ENCODE measurements around the gene NXPE3. TPM values are rescaled to one million over a fixed set of nuclear protein-coding genes. Genes with fewer than 3 reads are reported as not detected.
"Not testable (repeated sequence)": the region's sequence is repeated elsewhere in the genome, so short reads cannot be mapped to it uniquely, and the experiment has no call there.

The NXPE3 gene
- total RNA-seq, 2 experiments from 2014 or later: 28.5 to 29.5 TPM

- Mint-ChIP-seq H3K36me3 (ENCODE audit: low read depth) (peaks cover 46% of the 10 kb centered on the region), H3K27me3 (no peaks in the 10 kb centered on the region), H3K9me3 (no peaks in the 10 kb centered on the region), H3K27ac (no peak overlapping the region), H3K4me1 (peaks cover 8% of the 10 kb centered on the region), H3K4me3 (no peak overlapping the region)
- DNase-seq: no peak
- ChIA-PET POLR2A (no interaction called here), CTCF (interaction anchor here (1.7 kb wide), 1 partner anchor 11 kb away, joined by 4 read pairs; no protein-coding TSS in a partner anchor)
Measured at GRCh38 chr3:101862416-101863165, 83.6 kb downstream of the NXPE3 start.

DNA sequence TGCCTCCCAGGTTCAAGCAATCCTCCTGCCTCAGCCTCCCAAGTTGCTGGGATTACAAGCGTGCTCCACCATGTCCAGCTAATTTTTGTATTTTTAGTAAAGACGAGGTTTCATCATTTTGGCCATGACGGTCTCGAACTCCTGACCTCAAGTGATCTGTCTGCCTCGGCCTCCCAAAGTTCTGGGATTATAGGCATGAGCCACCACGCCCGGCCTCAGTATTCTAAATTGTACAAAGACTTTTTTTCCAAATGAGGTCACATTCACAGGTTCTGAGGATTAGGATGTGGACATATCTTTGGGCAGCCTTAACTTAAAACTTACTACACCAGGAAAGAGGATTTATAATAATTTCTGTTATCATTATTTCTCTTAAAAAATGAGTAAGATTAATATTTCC is 85.9 kb downstream of the NXPE3 start:
- POLR2A ChIA-PET, H3K27ac Mint-ChIP-seq, H3K9me3 Mint-ChIP-seq, CTCF ChIA-PET, H3K4me1 Mint-ChIP-seq, H3K4me3 Mint-ChIP-seq, DNase-seq, H3K27me3 Mint-ChIP-seq: not testable (repeated sequence)
- peaks cover 24% of the 10 kb centered on the region for H3K36me3 Mint-ChIP-seq (ENCODE audit: low read depth)

GRCh38 chr3:101865751-101866509 is 86.9 kb downstream of the NXPE3 start:
- ChIA-PET CTCF (no interaction called here), POLR2A (no interaction called here)
- Mint-ChIP-seq H3K4me1 (no peaks in the 10 kb centered on the region), H3K36me3 (ENCODE audit: low read depth) (peaks cover 18% of the 10 kb centered on the region), H3K27ac (no peak overlapping the region), H3K4me3 (no peak overlapping the region), H3K9me3 (no peaks in the 10 kb centered on the region), H3K27me3 (no peaks in the 10 kb centered on the region)
- DNase-seq: no peak

DNA sequence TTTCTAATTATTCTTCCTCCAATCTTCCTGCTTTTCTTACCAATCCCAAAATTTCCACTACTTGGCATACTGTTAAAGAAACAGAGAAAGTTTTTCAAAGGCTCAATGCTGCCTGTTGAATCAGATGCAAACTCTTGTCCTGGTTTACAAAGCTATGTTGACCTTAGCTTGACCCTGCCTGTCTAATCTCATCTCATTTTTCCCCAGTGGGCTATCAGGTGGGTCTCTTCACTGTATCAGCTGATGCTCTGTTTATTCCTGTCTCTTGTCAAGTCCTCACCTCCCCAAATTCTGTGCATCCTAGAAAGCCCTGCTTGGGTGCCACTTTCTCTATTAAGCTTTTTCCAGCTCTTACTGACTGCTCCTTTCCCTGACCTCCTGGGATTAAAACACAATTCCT is 88.5 kb downstream of the NXPE3 start:
- H3K27ac Mint-ChIP-seq: no peak overlapping the region
- no peak overlapping the region for H3K4me3 Mint-ChIP-seq
- DNase-seq: no peak
- CTCF ChIA-PET: no interaction called here
- no peaks in the 10 kb centered on the region for H3K27me3 Mint-ChIP-seq
- no peaks in the 10 kb centered on the region for H3K4me1 Mint-ChIP-seq
- POLR2A ChIA-PET: no interaction called here
- peaks cover 4% of the 10 kb centered on the region for H3K36me3 Mint-ChIP-seq (ENCODE audit: low read depth)
- no peaks in the 10 kb centered on the region for H3K9me3 Mint-ChIP-seq

- Mint-ChIP-seq H3K9me3 (peaks cover under 1% of the 10 kb centered on the region), H3K27ac (no peak overlapping the region), H3K4me3 (no peak overlapping the region), H3K36me3 (ENCODE audit: low read depth) (no peaks in the 10 kb centered on the region), H3K27me3 (no peaks in the 10 kb centered on the region), H3K4me1 (no peaks in the 10 kb centered on the region)
- DNase-seq: no peak
- ChIA-PET CTCF (no interaction called here), POLR2A (no interaction called here)
Measured at GRCh38 chr3:101867996-101868395, 89.0 kb downstream of the NXPE3 start.

DNA sequence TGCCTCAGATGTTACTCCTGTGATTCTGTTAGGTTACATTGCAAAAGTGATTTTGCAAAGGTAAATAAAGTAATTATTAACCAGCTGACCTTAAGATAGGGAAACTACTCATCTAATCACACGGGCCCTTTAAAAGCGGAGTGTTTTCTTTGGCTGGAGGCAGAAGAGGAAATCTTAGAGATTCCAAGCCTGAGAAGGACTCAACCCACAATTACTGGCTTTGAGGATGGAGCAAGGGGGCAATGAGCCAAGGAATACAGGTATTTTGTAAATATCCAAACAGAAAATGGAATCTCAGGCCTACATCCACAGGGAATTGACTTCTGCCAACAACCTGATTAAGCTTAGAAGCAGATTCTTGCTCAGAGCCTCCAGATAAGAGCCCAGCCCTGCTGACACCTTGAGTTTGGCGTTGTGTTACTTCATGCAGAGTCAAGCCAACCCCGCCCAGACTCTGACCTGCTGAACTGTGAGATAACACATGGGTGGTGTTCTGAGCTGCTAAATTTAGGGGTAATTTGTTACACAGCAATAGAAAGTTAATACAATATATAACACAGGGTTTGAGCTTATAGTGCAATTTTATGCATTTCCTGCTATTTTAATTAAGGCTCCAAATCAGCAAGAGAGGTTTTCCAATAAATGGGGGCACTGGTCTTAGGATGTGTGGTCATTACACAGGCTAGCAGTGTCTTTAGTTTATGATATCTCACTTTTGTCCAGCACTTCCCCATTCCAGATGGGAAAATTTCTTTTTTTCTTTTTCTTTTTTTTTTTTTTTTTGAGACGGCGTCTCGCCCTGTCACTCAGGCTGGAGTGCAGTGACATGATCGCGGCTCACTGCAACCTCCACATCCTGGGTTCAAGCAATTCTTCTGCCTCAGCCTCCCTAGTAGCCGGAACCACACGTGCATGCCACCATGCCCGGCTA is 89.8 kb downstream of the NXPE3 start:
- no peaks in the 10 kb centered on the region for H3K36me3 Mint-ChIP-seq (ENCODE audit: low read depth)
- H3K4me1 Mint-ChIP-seq: no peaks in the 10 kb centered on the region
- no peak for DNase-seq
- H3K4me3 Mint-ChIP-seq: no peak overlapping the region
- ChIA-PET CTCF (interaction anchor here (1.0 kb wide), 1 partner anchor 8 kb away, joined by 3 read pairs; no protein-coding TSS in a partner anchor), POLR2A (no interaction called here)
- H3K9me3 Mint-ChIP-seq: peaks cover 5% of the 10 kb centered on the region
- H3K27ac Mint-ChIP-seq: no peak overlapping the region
- no peaks in the 10 kb centered on the region for H3K27me3 Mint-ChIP-seq

DNA sequence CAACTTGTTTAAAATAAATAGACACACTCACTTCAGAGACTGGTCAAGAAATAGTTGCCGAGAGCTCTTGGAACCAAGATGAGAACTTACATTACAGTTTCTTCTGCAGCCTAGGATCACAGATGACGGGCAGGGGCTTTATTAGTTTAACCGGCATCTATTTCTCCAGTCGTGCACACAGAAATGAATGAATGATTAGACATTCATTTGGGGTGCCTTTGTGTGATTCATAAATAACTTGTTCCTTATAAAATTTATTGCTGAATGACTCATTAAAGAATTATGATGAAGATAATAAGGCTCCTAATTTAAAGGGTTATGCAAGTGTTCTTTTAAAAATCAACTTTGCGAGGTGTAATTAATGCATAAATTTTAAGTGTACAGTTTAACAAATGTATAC is 91.1 kb downstream of the NXPE3 start:
- CTCF ChIA-PET: interaction anchor here (1.0 to 1.7 kb wide), 2 partner anchors 68 to 356 kb away, joined by 3 to 4 read pairs; no protein-coding TSS in a partner anchor
- POLR2A ChIA-PET: no interaction called here
- no peak for DNase-seq
- Mint-ChIP-seq H3K36me3 (ENCODE audit: low read depth) (no peaks in the 10 kb centered on the region), H3K4me3 (no peak overlapping the region), H3K27me3 (no peaks in the 10 kb centered on the region), H3K27ac (no peak overlapping the region), H3K4me1 (no peaks in the 10 kb centered on the region), H3K9me3 (peaks cover 5% of the 10 kb centered on the region)

- DNase-seq: no peak
- H3K27ac Mint-ChIP-seq: no peak overlapping the region
- H3K27me3 Mint-ChIP-seq: no peaks in the 10 kb centered on the region
- CTCF ChIA-PET: no interaction called here
- peaks cover 6% of the 10 kb centered on the region for H3K9me3 Mint-ChIP-seq
- H3K36me3 Mint-ChIP-seq (ENCODE audit: low read depth): no peaks in the 10 kb centered on the region
- no peaks in the 10 kb centered on the region for H3K4me1 Mint-ChIP-seq
- no peak overlapping the region for H3K4me3 Mint-ChIP-seq
- POLR2A ChIA-PET: interaction anchor here (0.5 kb wide), 1 partner anchor 195 kb away, joined by 3 read pairs; no protein-coding TSS in a partner anchor
Measured at GRCh38 chr3:101873619-101874018, 94.6 kb downstream of the NXPE3 start.

- Mint-ChIP-seq H3K4me3 (no peak overlapping the region), H3K27ac (no peak overlapping the region), H3K4me1 (no peaks in the 10 kb centered on the region), H3K36me3 (ENCODE audit: low read depth) (no peaks in the 10 kb centered on the region), H3K27me3 (no peaks in the 10 kb centered on the region), H3K9me3 (peaks cover 6% of the 10 kb centered on the region)
- no peak for DNase-seq
- ChIA-PET POLR2A (no interaction called here), CTCF (interaction anchor here (1.0 to 1.2 kb wide), 2 partner anchors 25 to 349 kb away, joined by 3 read pairs; no protein-coding TSS in a partner anchor)
Measured at GRCh38 chr3:101876142-101876541, 97.1 kb downstream of the NXPE3 start.

Other genes with a start within 250 kb of the NXPE3 start
- 10 to 100 TPM; 26.4 to 31.7 TPM for gene TRMT10C, start 217.3 kb upstream of the NXPE3 start, total RNA-seq
- 100 to 1,000 TPM; 169 to 191 TPM for gene PCNP, start 205.0 kb upstream of the NXPE3 start, total RNA-seq
- gene ZBTB11, start 102.1 kb upstream of the NXPE3 start, total RNA-seq: 10 to 100 TPM; 30.5 to 34.0 TPM
- 1,000 to 10,000 TPM; 1,026 to 1,105 TPM for gene RPL24, start 92.5 kb upstream of the NXPE3 start, total RNA-seq
- gene CEP97, start 54.6 kb upstream of the NXPE3 start, total RNA-seq: 10 to 100 TPM; 23.7 to 24.5 TPM
- gene NFKBIZ, start 70.3 kb downstream of the NXPE3 start, total RNA-seq: 10 to 100 TPM; 33.7 to 37.7 TPM